GM21717 (cell line): Measurements from ENCODE around the gene ZNF598.
"Not testable (repeated sequence)": the region's sequence is repeated elsewhere in the genome, so short reads cannot be mapped to it uniquely, and the experiment has no call there.

Experiments
- ATAC-seq: cut with Tn5 transposase; IDR thresholded peaks from one replicate; pipeline ENCODE4 v1.9.1; 2021; ENCODE audit warnings: mild to moderate bottlenecking, moderate library complexity; ENCODE audit not compliant: unreplicated experiment

ZNF598 gene

DNA sequence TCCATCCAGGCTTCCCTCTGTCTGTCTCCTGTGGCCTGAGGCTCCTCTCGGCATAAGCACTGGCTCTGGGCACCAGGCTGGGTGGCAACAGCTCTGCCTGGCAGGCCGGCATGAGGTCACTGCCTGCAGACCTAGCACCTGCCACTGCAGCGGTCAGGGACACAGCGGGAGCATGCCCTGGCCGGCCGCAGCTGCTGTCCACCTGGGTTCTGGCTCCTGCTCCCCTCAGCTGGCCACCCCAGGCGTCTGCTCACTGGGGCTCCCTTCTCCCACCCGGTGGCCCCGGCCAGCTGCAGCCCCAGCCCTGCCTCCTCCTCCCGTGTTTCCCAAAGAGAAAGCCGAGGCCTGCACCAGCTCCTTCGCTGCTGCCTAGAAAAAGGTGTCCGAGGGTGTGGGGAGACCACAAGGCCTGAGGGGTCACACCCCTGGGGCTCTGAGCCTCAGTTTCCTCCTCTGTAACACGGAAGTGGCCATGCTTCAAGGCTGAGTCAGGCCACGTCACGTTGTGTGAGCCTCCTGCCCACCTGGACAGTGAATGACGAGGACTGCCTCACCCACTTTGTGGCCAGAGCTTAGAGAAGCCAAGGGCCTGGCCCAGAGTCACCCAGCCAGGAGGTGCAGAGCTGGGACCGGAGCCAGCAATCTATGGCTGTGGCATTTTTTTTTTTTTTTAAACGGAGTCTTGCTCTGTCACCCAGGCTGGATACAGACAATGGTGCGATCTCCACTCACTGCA lies 31.3 kb upstream of the ZNF598 start:
- no peak for ATAC-seq

DNA sequence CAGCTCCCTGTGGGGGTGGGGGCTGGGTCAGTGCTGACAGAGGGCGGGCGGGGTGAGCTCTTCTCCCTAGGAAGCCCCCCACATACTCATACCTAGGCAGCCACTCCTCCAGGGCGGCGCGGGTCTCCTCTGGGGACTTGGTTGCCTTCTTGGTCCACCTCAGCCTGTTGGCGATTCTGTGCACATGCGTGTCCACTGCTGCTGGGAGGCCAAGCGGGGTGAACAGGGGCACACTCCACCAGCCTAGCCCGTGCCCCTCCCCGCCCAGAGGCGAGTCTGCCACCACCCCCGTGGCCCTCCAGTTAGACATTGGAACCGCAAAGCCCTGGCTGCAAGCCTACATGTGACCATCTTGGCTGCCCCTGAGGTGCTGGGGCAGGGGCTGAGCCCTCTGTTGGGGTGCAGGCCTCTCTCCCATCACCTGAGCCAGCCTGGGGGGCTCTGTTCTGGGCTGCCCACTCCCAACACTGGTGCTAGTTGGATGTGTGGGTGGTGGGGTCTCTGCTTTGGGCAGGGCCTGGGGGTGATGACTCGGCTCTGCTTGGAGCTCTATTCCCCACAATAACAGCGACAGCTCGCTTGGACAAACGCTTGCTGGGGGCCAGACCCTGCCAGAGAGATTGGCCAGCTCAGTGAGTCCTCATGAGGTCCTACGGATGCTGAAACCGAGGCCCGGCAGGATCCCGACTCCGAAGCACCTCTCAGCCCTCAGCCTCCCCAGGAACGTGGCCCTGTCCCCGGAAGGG lies 30.6 kb upstream of the ZNF598 start:
- no peak for ATAC-seq

DNA sequence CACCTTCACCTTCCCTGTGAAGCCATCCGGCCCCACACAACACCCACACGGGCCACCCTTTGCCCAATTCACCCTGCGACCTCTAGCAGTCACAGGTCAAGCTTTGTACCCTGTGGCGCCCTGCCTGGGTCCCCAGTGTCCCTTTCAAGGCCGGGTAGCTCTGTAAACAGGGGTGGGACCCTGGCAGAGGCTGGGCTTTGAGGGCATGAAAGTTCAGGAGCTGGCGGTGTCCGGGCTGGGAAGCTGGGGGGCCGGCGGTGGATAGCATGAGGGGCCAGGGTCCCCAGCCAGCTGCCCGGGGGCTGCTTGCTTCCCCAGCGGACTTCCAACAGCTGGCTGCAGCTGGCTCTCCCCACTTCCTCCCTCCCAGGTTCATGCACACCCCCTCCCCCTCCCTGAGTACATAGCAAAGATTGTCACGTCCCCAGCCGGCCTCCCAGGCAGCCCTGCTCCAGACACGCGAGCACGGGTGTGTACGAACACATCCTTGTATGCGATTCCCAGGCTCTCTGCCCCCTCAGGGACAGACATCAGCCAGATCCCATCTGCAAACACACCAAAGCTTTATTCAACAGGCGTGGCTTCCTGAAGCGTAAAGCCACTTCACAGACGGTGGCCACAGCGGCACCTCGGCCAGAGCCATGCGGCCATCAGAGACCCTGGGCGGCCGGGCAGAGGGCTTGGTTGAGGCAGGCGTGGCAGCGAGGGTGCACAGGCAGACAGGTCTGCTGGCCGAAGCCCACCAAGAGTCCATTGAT lies 29.8 kb upstream of the ZNF598 start:
- ATAC-seq, result no peak

DNA sequence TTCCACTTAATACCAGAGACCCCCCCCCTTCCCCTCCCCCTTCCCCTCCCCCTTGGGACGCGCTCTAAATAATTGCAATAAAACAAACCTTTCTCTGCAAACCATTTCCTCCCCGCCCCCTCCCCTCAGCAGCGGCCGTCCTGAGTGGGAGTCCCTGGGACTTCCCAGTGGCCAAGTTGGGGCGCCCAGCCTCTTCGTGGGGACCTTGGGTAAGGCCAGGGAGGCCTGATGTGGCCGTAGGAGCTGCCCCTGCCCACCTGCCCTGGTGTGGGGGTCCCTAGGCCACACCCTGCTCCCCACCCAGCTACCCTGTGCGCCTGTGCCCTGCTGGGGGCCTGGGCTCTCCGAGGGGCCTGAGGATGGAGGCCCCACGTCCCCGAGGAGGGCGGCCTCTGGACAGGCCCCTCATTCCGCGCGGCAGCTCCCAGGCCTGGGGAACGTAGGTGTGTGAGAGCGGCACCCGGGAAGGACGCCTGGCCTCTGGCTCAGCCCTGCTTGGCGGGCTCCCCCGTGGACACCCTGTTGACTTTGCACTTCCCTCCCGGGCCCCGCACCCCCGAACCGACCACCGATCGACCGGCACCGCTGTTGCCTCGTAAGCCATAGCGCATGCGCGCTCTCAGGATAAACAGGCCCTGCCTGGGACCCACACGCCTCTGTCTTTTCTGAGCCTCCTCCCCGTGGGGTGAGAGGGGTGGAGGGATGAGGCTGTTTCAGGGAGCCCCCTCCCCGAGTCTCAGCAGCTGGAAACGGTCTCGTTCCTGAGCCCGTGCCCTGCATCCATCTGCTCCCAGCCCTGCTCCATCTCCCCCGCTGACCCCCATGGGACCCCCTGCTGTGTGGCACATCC lies 29.0 kb upstream of the ZNF598 start:
- no peak for ATAC-seq

DNA sequence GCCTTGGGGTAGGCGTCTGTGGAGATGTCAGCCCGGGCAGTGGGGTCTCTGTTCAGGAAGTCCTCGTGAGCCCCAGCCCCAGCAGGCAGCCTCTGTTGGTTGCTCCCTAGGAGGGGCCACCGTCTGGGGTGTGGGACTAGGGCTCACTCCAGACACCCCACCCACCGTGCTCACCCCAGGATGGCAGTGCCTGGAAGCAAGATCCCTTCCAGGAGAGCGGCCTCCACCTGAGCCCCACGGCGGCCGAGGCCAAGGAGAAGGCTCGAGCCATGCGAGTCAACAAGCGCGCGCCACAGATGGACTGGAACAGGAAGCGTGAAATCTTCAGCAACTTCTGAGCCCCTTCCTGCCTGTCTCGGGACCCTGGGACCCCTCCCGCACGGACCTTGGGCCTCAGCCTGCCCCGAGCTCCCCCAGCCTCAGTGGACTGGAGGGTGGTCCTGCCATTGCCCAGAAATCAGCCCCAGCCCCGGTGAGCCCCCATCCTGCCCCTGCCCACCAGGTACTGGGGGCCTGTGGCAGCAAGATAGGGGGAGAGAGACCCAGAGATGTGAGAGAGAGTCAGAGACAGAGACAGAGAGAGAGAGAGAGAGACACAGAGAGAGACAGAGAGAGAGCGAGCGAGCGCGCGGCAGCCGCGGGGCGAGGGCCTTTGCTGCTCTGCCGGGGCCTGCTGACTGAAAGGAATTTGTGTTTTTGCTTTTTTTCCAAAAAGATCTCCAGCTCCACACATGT lies 28.2 kb upstream of the ZNF598 start:
- no peak for ATAC-seq

DNA sequence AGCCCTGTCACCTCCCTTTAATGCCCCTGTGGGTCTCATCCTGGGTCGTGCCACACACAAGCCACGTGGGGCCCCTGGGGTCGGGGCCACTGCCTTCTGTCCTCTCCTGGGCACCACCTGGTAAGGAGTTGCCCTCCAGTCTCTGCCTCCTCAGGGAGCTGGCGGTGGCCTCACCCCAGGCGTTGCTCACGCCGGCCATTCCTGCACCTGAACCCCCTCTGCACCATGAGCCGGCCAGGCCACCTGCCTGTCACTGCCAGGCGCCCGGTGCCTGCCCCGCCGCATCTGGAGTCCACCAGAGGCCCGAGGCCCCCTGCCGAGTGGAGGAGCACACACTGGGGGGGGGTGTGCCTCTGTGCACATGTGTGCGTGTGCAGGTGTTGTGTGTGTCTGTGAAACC lies 27.5 kb upstream of the ZNF598 start:
- no peak for ATAC-seq

DNA sequence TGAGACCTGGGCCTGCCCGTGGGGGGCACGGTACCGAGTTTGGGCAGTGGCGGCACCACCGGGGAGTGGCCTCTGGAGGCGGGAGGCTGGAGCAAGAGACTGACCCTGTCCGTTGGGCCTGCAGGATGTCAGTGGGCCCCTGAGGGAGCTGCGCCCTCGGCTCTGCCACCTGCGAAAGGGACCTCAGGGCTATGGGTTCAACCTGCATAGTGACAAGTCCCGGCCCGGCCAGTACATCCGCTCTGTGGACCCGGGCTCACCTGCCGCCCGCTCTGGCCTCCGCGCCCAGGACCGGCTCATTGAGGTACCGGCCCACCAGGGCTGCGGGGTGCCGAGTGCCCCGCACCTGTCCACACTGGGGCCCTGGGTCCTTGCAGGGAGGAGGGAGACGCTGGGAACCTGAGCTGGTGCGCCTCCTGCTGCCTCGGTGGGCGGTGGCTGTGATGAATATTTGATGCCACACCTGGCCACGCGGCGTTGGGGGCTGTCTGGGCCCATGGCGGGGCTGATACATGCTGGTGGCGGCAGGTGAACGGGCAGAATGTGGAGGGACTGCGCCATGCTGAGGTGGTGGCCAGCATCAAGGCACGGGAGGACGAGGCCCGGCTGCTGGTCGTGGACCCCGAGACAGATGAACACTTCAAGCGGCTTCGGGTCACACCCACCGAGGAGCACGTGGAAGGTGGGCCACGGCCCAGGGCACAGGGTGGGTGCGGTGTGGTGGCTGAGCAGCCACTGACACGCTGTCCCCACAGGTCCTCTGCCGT lies 26.8 kb upstream of the ZNF598 start:
- ATAC-seq, result no peak

DNA sequence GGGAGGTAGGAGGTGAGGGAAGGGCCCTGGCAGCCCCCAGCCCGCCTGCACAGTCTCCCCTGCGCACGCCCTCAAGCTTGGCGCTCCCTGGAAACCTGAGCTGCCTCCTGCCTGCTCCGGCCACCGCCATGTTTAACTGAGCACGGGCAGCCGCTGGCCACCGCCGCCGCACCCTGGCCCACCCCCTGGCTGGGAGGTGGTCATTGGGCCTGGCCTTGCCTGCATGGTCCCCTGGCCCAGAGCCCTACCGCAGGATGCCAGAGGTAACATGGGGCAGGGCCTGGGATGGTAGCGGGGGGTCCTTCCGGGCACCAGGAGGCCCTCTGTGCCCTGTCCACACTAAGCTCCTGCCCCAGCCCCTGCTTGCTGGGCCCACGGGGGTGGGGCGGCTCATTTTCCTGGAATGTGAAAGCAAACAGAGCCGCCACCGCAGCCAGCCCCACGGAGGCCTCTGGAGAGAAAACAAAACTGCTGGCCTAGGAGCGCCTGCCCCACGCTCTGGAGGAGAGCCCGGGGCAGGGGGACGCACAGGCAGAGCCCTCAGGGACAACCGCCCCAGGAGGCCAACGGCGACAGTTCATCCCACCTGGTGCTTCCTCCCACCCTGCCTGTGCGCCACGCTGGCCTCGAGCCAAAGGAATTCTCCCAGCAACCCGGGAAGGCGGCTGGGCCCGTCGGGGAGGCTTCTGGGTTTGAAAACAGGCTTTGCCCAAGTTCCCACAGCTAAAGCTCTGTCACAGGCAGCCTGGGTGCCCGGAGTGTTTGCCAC lies 26.0 kb upstream of the ZNF598 start:
- no peak for ATAC-seq

DNA sequence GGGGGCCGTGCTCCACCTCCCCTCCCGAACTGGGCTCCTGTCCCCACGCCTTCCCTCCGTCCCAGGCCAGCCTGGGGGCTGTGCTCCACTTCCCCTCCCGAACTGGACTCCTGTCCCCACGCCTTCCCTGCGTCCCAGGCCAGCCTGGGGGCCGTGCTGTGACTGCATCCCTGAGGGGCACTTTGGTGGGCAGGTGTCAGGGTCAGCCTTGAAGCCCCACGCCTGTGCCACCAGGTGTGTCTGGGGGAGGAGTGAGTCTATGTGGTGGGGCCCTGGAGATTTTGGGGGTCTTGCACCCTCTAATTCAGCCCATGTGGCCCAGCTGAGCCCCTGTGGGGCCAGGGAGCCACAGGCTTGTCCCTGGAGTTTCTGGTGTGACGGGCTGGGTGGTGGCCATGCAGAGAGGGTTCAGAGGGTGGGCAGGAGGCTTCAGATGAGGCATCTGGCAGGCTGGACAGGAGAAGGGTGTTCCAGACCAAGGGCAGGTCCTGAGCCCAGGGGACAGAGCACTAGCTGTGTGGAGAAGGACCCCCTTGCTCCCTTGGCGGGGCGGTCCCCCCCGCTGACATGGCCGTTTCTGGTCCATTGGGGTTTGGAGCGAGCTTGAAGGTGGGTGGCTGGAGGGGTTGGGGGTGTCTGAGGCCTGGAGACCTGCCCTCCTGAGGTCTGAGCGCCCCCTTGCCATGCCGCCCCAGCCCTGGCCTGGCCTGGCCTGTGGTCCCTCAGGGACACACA lies 25.2 kb upstream of the ZNF598 start:
- ATAC-seq, result no peak

DNA sequence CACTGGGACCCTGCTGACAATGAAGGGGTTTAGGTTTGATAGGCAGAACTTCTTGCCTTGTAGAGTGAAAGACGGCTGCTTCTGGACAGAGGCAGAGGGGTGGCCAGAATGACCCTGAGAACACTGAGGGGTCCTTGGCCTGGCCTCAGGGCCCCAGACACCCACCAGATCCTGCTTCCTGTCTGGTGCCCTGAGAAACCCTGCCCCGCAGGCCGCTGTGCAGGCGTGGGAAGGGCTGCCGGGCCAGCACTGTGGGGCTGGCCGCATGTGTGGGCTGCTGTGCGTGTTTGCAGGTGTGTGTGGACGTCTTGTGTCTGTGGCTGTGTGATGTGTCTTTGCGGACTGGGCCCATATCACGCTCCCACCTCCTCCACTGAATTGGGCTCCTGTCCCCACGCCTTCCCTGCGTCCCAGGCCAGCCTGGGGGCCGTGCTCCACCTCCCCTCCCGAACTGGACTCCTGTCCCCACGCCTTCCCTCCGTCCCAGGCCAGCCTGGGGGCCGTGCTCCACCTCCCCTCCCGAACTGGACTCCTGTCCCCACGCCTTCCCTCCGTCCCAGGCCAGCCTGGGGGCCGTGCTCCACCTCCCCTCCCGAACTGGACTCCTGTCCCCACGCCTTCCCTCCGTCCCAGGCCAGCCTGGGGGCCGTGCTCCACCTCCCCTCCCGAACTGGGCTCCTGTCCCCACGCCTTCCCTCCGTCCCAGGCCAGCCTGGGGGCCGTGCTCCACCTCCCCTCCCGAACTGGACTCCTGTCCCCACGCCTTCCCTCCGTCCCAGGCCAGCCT lies 24.5 kb upstream of the ZNF598 start:
- not testable (repeated sequence) for ATAC-seq

DNA sequence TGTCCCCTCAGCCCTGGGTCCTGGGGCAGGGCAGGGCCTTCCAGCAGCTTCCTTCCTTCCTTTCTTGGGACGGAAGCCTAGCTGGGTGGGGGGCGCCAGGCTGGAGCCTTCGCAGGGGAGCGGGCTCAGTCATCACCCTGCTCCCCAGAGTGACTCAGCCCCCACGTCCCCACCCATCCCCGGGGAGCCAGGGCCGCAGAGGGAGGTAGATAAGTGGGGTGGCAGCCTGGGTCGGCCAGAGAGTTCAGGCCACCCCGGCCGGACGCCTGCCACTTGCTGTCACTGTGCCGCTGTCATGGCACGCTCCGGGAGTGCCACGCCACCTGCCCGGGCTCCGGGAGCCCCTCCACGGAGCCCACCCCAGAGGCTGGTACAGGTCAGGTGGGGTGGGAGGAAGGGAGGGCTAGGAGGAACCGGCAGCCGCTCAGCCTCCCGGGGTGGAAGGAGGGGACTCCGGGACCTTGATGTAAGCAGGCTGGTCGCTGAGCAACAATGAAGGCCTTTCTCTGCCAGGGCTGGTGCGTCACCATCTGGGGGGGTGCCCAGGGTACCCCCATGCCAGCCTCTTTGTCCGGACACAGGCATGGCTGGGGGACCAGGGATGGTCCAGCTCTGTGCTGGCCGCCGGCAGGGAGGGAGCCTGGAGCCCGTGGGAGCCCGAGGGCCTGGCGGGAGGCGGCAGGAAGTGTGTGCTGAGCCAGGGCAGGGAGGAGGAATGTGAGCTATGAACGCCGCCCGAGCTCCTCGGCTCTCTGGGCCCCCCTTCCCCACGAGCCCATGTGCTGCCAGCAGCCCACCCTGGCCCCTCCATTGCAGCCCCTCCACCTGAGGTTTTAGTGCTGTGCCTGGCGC lies 23.7 kb upstream of the ZNF598 start:
- no peak for ATAC-seq

DNA sequence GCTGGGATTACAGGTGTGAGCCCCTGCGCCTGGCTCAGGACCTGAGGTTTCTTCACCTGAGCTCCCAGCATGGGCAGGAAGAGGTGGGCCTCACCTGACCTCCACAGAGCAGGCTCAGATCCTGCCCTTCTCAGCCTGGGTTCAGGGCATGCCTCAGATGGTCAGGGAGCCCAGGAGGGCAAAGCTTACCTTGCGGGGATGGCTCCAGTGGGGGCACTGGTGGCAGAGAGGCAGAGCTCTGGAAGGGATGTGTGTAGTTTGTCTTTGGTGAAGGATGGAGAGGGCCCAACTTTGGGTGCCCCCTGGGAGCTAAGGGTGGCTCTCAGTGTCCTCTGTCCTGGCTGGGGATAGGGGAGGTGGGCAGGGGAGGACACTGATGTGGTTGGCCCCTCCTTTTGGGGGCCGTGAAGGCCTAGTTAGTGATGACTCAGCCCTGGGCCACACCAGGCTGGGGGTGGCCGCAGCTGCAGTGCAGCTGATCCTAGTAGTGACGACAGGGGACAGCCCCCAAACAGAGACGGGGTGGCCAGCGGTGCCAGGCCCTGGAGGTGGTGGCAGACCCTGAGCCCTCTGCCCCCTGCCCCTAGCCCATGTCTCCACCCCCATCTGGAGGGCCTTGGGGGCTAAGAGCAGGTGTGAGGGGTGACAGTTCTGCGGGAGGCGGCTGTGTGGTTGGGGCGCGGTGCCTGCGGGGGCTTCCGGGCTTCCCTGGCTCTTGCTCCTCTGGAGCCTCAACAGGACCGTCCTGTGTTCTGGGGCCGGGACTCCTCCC lies 22.9 kb upstream of the ZNF598 start:
- no peak for ATAC-seq

DNA sequence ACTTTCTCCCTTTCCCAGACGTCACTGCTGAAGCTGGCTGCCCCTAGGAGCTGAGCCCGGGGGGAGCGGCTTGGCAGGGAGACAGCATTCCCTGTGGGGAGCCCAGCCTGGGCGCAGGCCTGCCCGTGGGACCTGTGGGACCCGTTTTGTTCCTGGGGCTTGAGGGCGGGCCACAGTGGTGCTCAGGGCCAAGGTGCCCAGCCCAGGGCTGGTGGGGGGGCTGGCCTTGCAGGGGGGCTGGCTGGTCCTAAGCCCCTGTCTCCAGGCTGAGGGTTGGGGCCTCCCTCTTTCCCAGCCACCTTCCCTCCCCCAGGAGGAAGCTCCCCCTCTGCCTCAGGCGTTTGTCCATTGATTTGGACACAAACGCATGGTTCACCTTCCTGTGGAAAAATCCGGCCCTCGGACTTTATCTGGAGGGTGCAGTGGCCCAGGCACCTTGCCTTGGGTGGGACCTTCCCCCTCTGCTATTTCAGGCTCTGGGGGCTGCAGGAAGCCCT lies 21.5 kb upstream of the ZNF598 start:
- no peak for ATAC-seq

DNA sequence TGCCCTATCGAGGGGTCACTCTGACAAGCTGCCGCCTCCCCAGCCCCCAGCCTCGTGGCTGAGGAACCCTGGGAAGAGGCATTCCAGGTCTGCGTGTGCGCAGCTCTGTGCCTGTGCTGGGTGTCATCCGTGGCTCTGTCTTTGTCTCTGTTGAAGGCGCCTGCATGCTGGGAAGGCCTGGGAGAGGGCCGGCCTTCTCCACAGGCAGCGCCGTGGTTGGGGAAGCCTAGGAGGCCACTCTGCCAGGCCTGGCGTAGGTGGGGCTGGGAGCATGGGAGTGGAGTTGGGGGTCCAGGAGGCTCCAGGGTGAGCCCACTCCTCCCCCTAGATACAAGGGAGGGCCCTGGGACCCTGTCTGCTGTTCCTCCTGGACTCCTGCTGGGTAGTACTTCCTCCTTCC lies 20.4 kb upstream of the ZNF598 start:
- ATAC-seq, result no peak

DNA sequence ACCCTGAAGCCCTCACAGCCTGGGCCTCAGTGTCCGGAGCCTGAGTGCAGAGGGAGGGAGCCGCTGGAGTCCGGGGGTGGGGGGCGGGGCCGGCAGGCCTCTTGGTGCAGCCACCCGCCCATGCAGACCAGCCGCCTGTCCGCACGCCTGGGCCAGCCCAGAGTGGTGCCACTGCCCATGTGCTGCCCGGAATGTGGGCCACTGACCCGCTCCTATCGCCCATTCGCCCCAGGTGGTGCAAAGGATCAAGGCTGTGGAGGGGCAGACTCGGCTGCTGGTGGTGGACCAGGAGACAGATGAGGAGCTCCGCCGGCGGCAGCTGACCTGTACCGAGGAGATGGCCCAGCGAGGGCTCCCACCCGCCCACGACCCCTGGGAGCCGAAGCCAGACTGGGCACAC lies 19.7 kb upstream of the ZNF598 start:
- ATAC-seq, result no peak
